Measurements from ENCODE around the gene QRFP.
"Not testable (repeated sequence)": the region's sequence is repeated elsewhere in the genome, so short reads cannot be mapped to it uniquely, and the experiment has no call there.

Gene QRFP

DNA sequence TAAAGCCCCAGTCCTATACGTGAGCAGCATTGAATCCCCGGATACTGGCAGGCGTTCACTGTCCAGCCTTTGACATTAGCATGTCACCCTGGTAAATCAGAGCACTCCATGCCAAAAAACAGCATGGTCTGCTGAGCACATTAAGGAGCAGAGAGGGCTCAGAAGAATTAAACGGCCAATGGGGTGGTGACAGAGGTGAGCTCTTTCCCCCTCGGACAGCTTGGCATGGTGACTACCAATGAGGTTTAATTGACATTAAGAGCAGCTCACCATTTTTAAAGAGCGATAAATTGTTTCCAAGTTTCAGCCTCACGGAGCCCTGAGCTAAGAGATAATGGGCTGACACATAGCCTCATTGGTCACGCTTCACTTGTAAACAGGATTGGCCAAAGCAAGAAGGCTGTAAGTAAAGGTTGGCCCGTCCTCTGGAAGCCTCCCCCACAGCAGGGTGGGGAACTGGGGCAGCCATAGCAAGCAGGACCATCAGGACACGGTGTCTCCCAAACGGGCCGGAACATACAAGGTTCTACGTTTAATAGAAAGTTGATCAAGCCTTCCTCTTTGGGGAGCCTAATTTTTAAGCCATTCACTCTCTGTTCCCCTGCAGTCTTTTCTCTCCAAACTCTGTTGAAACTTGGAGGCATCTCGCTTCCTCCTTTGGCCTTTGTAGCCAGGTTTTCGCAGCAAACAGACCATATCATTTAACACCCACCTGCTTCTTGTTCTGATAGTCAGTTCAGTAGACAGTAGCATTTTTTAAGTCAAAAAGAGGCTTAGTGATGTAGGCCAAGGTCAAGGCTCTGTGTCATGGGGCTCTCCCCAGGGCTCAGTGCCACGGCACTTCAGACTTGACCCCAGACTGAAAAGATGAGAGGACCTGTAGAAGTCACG, 25.9 kb downstream of the QRFP start:
- DNase-seq: no peak

DNA sequence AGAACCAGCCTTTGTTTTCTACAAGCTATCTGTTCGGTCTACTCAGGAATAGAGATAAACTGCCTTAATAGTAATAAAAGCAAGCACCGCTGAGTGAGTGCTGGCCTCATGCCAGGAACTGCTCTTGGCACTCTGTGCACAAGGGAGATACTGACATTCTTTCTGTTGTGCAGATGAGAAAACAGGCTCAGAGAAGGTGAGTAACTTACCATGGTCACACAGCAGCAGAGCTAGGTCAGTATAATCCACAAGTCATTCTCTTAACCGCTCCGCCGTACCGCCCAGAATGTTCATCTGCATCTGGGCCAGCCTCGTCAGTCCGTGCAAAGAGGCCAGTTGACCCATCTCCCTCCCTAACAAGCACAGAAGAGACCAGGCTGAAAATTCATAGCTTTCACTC, 27.4 kb downstream of the QRFP start:
- DNase-seq: no peak

DNA sequence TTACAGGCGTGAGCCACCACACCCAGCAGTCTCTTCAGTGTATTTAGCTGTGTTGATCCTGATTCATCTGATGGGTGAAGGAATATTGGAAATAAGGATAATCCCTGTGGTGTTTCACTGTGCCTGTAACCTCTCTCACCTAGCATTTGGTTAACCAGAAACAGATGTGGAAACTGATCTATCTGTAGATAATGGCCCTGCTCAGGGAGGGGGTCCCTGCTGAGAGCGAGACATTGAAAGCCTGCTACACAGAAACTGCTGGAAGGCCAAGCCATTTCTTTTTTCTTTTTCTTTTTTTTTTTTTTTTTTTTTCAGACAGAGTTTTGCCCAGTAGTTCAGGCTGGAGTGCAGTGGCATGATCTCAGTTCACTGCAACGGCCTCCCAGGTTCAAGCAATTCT, 28.4 kb downstream of the QRFP start:
- no peak for DNase-seq

DNA sequence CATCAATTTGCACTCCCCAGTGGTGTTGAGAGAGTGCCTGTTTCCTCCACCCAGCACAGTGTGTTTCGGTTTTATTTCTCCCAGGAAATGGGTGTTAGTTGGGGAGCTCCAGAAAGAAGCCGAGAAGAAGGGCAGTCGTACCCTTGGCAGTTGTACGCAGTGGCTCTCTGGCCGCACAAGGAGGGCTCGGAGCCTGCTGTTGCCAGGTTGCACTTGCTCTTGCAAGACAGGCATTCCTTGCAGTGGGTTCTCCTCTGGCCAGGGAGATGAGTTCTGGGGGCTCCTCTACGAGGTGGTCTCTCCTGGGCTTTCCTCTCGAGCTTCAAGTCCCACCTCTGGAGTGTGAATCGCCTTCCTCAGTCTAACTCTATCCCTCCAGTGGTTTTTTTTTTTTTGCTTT, 29.1 kb downstream of the QRFP start:
- no peak for DNase-seq

DNA sequence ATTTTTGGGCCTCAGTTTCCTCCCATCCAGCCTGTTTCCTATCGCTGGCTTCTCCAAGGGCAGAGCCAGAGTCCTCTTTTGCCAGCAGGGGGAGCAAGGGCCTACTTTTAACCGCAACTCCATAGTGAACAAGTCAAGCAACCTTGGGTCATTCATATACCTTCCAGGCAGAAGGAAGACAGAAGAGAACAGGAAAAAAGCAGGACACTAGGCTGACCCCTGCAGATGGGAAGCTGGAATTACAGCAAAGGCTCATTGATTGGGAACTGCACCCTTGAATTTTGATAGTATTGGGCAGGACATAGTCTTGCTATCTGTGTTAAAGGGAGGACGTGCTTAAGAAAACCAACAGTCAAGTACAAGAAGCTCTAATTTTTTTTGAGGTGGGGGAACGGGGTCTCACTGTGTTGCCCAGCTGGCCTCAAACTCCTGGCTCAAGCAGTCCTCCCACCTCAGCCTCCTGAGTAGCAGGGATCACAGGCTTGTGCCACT, 30.1 kb downstream of the QRFP start:
- peak; percentile 84 for DNase-seq

DNA sequence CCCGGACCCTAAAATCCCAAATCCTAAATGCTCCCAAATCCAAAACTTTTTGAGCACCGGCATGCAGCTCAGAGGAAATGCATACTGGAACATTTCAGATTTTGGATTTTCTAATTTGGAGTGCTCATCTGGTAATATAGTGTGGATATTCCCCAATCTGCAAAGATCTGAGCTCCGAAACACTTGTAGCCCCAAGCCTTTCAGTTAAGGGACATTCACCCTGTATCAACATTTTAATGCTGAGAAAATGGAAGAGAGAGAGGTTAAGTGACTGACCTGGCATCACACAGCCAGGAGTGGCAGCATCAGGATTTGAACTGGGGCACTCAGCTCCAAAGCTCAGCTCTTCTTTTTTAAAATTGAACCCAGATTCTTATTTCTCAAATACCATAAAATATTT, 30.7 kb downstream of the QRFP start:
- DNase-seq: no peak

DNA sequence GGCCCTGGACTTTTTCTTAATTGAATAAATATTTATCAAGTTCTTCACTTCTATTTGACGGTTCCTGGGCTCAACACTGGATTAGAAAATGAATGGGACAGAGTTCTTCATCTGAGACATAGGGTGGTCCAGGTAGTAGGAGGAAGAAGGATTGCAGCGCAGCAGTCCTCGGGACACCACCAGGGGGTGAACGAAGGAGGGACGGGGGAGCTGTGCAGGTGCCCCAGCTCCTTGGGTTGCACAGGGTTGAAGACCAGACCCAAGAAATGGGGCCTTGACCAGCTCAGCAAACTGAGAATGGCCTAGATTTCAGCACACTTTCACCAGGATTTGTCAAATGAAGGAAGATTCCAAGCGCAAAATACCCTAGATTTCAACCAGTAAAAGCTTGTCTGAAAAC, 32.1 kb downstream of the QRFP start:
- no peak for DNase-seq

DNA sequence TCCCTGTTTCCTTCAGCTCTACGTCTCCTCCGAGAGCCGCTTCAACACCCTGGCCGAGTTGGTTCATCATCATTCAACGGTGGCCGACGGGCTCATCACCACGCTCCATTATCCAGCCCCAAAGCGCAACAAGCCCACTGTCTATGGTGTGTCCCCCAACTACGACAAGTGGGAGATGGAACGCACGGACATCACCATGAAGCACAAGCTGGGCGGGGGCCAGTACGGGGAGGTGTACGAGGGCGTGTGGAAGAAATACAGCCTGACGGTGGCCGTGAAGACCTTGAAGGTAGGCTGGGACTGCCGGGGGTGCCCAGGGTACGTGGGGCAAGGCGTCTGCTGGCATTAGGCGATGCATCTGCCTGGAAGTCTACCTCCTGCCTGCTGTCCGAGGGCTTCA, 33.9 kb downstream of the QRFP start:
- no peak for DNase-seq

DNA sequence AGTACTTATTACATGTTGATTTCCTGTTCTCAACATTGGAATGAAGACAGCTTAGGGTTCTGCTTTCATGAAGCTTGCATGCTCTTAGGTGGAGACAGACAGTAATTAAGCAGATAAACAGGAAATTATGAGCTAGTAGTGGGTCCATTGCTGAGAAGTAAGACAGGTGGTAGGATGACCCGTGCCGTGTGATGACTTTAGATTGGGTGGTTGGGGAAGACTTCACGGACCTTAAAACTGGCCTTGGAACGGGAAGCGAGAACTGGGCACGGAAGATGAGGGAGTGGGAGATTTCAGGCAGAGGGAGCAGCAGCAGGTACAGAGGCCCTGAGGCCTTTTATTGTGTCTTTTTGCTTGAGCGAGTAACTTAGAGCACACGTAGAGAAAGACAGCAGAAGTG, 34.4 kb downstream of the QRFP start:
- no peak for DNase-seq

DNA sequence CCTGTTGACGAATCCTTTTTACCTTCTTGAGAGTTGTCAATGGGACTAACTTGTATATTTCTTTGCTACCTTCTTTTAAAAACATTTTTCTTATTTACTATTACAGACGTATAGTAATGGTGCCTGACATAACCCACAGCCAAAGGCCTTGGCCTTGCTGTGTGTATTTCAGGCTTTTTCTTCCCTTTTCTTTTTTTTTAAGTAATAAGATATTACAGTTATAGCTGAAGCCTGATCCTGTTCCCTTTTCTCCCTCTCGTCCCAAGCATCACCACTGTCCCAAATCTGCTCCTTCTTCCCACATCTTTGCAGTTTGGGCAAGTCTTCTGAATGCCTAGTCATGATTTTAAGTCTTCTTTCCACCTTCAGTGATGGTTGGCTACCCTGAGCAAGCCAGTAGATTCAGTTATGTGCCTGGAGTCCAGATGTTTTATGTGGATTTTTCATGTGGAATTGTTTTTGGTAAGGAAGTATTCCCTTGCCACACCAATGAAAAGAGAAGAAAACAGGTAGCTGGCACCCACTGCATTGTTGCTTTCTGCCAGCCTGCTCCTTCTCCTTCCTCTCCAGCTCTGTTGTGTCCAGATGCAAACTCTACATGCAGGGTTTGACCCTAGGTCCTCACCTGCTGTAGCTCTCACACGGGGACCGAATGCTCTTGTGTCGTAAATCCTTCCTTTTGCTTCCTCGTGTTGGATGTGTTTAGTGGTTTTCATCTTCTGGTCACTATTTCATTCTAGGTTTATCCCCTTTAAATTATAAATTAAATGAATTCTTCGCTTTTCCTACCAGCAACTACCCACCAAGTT, 35.0 kb downstream of the QRFP start:
- no peak for DNase-seq

DNA sequence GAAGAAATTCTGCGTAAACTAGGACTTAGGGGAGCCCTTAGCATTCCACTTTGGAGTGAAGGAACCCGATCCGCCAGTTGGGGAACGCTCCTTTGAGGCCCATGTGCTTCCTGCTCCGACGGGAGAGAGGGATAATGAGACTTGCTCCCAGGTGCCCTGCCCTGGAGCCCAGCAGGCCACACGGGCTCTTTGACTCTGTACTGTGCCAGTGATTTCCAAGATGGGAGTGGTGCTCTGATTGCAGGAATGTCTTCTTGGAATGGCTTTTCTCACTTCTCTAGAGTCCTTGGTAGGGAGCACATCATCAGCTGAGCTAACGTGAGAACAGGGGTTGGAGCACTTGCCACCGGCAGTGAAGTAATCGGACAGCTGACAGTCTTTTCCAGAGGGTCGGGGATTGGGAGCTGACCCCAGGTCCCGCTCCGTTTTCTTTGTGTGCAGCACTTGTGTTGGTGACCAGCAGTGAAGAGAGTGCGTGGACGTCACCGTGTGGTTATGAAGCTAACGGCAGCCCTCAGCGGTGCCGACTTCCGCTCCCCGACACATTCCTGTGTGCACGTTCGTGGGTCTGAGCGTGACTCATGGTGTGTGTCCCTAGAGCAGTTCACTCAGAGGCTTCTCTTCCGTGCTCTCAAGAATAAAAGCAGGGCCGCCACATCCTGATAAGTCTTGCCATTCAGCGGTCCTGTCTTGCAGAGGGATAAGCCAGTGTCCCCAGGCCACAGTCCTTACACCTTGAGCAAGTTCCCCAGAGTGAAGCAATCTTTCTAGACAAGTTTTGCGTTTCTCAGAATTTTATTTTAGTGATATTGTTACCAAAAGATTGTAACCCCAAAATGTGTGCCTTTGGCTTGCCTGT, 35.9 kb downstream of the QRFP start:
- DNase-seq: peak; percentile 94

DNA sequence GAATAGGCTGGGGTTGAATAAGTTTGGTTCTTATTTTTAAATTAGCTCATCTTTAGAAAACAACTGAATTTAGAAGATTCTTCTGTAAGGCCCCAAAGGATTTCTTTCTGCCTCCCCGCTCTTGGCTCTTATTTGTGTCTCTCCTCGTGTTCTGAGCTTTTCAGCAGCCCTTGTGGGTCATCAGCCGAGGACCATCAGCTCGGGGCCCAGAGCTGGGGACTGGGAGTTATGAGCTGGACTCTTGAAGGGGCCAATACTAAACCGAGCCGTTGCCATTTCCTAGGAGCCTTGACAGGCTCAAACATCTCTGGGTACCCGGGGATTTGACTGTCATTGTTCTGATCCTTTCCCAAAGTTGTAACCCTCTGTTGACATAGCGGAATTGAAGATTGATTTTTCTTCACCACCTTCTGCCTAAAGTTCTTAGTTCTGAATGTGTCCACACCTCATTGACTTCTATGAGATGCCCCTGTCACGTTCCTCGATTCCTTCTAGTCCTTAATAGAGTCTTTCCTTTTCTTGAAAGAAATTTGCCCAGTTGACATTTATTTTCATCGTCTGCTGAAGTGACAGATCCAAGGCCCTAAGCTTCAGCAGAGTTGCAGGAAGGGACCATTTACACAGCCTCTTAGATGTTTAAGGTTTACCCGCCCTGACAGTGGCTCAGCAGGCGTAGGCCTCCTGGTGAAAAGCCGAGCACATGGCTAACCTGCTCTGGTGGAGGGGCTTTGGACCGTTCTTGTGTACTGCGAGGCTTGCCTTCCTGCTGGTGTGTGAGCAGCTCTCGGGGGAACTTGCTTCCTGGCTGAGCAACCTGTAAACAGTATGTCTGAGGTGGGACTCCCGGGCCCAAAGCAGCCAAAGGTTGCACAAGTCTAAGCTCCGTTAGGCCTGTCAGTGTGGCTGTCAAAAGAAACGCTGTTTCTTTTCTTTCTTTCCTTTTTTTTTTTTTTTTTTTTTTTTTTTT, 37.6 kb downstream of the QRFP start:
- DNase-seq: no peak

DNA sequence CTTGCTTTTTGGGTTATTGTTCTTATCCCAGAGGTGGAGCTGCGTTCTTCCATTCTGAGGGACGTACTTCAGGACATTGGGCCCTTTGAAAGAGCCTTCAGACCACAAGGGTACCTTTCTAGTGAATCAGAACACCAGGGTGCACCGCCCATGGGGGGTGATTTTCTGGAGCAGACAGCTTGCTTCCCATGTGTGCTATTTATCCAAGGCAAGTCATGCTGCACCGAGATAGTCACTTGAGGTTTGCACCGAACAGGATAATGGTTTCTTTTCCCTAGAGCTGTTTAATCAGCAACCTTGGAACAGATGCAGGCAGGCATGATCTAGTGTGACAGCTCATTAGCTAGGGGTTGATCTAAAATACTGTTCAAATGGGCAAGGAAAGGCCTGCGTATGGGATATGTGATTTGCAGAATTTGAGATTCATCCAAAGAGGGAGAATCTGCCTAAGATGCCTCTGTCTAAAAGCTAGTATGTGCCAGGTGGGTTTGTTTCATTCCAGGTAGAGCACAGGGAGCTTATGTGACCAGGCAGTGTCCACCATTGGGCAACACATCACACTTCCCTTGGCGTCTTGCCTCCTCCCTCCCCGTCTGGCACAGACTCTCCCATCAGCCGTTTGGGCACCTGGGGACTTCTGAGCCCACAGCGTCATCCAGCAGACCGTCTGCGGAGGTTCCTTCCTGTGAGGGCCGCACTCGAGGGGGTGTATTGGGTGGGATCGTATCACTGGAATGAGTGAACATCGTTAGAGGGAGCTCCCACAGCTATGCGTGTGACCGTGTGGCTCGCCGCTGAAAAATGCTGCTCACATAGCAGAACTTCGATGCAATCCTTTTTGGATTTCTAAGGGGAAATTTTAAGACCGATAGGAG, 38.5 kb downstream of the QRFP start:
- DNase-seq: peak; percentile 74

DNA sequence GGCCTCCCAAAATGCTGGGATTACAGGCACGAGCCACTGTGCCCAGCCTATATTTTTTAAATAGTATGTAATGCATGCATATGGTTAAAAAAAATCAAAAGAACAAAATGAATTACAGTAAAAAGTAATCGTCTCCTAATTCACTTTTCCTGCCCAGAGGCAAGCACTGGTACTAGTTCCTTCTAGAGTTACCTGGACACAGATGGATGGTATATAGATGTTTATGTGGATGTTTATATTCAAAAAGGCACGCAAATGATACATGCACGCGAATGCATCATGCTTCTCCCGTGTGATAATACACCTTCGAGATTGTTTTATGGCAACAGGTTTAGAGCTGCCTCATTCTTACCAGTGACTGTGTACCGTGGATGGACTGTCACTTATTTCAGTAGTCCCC, 40.1 kb downstream of the QRFP start:
- no peak for DNase-seq

DNA sequence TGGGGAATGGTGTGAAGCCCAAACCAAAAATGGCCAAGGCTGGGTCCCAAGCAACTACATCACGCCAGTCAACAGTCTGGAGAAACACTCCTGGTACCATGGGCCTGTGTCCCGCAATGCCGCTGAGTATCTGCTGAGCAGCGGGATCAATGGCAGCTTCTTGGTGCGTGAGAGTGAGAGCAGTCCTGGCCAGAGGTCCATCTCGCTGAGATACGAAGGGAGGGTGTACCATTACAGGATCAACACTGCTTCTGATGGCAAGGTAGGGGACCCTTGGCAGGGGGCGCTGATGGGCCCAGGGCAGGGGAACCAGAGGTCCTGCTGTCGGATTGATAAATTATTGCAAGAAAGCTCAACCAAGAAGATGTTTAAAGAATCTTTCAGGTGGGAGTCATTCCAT, 41.8 kb downstream of the QRFP start:
- no peak for DNase-seq

DNA sequence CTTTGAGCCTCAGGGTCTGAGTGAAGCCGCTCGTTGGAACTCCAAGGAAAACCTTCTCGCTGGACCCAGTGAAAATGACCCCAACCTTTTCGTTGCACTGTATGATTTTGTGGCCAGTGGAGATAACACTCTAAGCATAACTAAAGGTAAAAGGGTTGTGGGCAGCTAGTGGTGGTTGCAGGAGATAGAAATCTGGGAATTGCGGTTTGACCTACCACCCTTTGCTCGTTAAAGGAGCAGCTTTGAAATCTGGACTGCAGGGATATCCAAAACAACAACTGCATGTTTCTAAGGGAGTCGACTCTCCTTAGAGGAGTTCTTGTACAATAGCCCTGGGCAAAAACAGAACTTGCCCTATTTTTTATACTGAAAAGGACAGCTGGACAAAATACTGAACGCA, 42.5 kb downstream of the QRFP start:
- no peak for DNase-seq

DNA sequence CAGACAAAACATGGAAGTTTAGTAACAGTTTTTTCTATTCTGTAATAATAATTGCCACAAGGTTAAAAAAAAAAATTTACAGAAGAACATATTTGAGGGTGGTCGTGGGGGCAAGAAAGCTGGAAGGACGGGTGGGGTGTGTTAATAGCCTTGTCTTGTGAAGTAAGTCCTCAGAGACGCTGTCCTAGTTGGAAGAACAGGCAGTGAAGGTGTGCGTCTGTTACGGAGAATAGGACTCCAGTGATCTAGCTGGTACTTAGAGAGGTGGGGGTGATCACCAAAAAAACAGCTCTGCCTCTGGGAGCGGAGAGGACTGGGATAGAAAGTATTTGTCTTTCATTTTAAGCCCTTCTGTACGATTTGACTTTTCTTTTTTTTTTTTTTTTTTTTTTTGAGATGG, 43.8 kb downstream of the QRFP start:
- no peak for DNase-seq

DNA sequence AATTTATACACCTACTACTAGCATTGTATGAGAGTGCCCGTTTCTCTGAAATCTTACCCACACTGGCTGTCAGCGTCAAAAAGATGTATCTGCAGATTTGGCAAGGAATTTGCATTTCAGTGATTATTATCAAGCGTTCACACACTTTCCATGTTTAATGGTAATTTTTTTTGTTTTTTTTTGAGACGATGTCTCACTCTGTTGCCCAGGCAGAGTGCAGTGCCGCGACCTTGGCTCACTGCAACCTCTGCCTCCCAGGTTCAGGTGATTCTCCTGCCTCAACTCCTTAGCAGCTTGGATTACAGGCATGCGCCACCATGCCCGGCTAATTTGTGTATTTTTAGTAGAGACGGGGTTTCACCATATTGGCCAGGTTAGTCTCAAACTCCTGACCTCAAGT, 47.3 kb downstream of the QRFP start:
- DNase-seq: no peak

DNA sequence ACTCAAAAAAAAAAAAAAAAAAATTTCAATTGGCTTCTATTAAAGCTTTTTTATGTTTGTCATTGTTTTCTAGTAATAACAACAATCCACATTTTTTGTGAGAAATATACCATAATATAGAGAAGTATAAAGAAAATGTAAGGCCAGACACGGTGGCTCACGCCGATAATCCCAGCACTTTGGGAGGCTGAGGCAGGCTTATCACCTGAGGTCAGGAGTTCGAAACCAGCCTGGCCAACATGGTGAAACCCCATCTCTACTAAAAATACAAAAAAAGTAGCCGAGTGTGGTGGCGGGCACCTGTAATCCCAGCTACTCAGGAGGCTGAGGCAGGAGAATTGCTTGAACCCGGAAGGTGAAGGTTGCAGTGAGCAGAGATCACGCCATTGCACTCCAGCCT, 48.1 kb downstream of the QRFP start:
- DNase-seq: not testable (repeated sequence)

DNA sequence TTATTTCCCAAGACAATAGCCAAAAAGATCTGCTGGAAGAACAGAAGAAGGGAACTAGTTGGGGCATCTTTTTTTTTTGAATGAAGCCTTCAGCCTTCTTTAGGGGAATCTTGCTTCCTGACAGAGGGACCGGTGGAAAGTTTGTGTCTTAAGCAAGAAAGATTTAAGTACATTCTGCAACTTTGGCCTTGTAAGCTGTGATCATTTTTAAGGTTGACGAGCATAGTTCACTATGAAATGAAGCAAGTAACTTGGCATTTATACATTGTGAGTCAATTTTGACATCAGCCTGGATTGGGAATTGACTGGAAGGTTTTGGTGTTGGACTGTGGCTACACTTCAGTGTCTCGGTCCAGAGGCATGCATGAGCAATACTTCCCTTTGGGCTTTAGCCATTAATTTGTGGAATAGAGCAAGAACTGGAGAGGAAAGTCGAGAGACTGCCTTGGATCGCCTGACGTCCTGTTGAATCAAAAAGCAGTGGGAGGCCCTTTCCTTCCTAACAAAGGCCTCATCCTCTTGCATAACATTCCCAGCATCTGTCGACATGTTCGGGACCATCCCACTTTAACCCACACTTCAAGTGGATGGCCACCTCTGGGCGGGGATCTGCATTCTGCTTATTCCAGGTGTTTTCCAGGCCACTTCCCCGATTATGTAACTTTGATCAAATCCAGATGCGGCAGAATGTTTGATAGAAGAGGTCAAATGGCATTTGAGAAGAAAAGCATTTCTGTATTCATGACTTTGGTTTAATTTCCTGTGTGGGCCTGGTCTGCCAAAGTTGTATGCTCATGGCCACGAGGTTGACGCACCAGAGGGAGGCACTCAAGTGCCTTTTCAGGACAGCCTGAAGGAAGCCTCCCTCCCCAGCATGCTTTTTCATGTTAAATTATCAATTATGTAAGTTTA, 49.0 kb downstream of the QRFP start:
- peak; percentile 100 for DNase-seq

Measured in HCEC 1CT (cell line).